Left ventricle myocardium inferior (tissue), 1 donor: Measurements from ENCODE around the gene SCN1B. TPM values are rescaled to one million over a fixed set of nuclear protein-coding genes. Genes with fewer than 3 reads are reported as not detected.

ENCODE experiments used
- DNase-seq: peaks from one replicate; pipeline ENCODE4 v3.0.0-alpha.2; 2020
- H3K27ac ChIP-seq: fragments of 200-600 bp; replicated peaks from 2 replicates; pipeline ENCODE4 v1.8.0; 2021
- H3K27me3 ChIP-seq: fragments of 200-600 bp; 2 replicates; pipeline ENCODE4 v1.8.0; 2021; ENCODE audit warnings: low read depth
- H3K36me3 ChIP-seq: fragments of 200-600 bp; 2 replicates; pipeline ENCODE4 v1.8.0; 2021
- H3K4me1 ChIP-seq: fragments of 200-600 bp; 2 replicates; pipeline ENCODE4 v1.8.0; 2021
- H3K4me3 ChIP-seq: fragments of 200-600 bp; 2 replicates; pipeline ENCODE4 v1.8.0; 2021; ENCODE audit warnings: mild to moderate bottlenecking, moderate library complexity
- H3K9me3 ChIP-seq: fragments of 200-600 bp; replicated peaks from 2 replicates; pipeline ENCODE4 v1.8.0; 2021
- intact Hi-C: fragments of 100-400 bp; cut with micrococcal nuclease; formaldehyde crosslinking; loops from one replicate; pipeline ENCODE4 v1.11.0; 2022
- total RNA-seq: library from RNA; stranded (reverse); fragmentation: NEBNext Ultra II Directional; extraction: Animal tissue kit (Norgen Biotek cat#: 25700); gene quantifications from one replicate; pipeline ENCODE4 v1.2.1, GENCODE V29; 2021
- TF ChIP-seq, protein P1 (sequence below): fragments of 200-600 bp; IDR thresholded peaks from 2 replicates; pipeline ENCODE4 v1.8.0; 2021; ENCODE audit warnings: antibody characterized with exemption, mild to moderate bottlenecking, borderline replicate concordance
- donor health status: DM: no; HTN: yes; CAD: no; lungs with severe emphysema.

SCN1B gene
- total RNA-seq, 1 donor from 2014 or later = 52.8 TPM

DNA sequence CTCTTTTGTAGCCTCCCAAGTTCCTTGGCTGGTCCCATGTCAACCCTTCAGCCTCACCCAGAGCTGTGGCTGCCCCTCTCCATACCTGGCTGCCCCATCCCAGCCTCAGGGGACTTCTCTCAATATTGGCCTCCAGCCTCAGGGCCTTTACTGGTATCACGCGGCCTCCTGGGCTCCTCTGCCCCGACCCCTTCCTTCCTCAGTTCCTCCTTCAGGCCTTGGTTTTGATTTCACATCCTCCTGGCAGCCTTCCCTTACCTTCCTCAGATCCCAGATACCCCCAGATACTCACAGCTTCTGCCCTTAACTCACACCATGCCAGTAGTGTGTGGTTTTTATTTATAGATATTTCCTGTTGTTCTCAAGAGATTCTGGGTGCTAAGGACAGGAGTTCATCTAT, 12.8 kb upstream of the SCN1B start:
- Histone ChIP-seq H3K36me3 (peaks cover 86% of the 10 kb centered on the region), H3K27ac (no peak overlapping the region), H3K9me3 (no peaks in the 10 kb centered on the region), H3K4me1 (peaks cover 18% of the 10 kb centered on the region), H3K4me3 (no peak overlapping the region), H3K27me3 (no peaks in the 10 kb centered on the region)
- intact Hi-C loops = no loop called here
- TF ChIP-seq, protein P1, sequence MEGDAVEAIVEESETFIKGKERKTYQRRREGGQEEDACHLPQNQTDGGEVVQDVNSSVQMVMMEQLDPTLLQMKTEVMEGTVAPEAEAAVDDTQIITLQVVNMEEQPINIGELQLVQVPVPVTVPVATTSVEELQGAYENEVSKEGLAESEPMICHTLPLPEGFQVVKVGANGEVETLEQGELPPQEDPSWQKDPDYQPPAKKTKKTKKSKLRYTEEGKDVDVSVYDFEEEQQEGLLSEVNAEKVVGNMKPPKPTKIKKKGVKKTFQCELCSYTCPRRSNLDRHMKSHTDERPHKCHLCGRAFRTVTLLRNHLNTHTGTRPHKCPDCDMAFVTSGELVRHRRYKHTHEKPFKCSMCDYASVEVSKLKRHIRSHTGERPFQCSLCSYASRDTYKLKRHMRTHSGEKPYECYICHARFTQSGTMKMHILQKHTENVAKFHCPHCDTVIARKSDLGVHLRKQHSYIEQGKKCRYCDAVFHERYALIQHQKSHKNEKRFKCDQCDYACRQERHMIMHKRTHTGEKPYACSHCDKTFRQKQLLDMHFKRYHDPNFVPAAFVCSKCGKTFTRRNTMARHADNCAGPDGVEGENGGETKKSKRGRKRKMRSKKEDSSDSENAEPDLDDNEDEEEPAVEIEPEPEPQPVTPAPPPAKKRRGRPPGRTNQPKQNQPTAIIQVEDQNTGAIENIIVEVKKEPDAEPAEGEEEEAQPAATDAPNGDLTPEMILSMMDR = no peak
- DNase-seq = no peak

DNA sequence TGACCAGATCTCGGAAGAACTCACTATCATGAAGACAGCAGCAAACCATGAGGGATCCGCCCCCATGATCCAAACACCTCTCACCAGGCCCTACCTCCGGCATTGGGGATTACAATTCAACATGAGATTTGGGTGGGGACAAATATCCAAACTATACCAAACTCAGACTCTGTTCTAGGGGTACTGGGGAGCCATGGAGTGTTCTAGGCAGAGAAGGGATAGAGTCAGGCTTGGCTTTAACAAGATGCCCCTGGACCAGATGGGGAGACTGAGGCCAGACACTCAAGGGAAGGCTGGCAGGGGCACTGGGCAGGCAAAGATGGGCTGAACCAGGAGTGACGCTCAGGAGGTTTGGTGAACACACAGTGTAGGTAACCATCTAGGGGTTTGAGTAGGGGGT, 11.9 kb upstream of the SCN1B start:
- H3K36me3 ChIP-seq = peaks cover 95% of the 10 kb centered on the region
- no peaks in the 10 kb centered on the region for H3K9me3 ChIP-seq
- no peak for DNase-seq
- intact Hi-C loops = no loop called here
- TF ChIP-seq, protein P1 = no peak
- peaks cover 9% of the 10 kb centered on the region for H3K4me1 ChIP-seq
- H3K4me3 ChIP-seq = no peak overlapping the region
- no peaks in the 10 kb centered on the region for H3K27me3 ChIP-seq
- no peak overlapping the region for H3K27ac ChIP-seq

DNA sequence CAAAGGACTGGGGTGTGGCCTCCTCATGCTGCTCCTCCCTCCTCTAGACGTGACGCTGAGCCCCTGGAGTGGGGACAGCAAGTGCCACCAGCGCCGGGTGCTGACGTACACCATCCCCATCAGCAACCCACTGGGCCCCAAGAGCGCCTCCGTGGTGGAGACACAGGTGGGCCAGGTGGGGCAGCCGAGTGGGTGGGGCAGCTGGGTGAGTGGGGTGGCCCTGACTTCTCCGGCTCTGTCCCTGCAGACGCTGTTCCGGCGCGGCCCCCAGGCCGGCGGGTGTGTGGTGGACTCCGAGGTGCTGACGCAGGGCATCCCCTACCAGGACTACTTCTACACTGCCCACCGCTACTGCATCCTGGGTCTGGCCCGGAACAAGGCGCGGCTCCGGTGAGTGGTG, 11.1 kb upstream of the SCN1B start:
- H3K4me3 ChIP-seq = no peak overlapping the region
- peaks cover 7% of the 10 kb centered on the region for H3K4me1 ChIP-seq
- H3K36me3 ChIP-seq = peaks cover 96% of the 10 kb centered on the region
- TF ChIP-seq, protein P1 = no peak
- intact Hi-C loops = no loop called here
- no peak overlapping the region for H3K27ac ChIP-seq
- H3K27me3 ChIP-seq = no peaks in the 10 kb centered on the region
- H3K9me3 ChIP-seq = no peaks in the 10 kb centered on the region
- DNase-seq = no peak

DNA sequence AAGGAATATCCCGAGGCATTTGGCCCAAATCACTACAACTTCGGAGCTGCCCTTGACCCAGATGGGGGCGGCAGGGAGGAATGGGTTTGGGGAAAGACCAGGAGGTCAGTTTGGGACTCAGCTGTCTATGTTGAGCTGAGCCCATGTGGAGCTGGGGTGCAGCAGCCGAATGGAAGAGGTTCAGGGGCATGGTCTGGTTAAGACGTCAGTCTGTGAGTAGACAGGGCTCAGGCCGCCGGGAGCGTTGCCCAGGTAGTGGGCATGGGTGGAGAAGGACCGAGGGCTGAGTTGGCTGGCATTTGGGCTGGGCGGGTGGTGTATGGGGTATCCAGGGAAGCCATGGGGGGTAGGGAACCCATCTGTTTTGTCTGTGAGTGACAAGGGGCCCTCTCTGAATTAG, 9.3 kb upstream of the SCN1B start:
- intact Hi-C loops = no loop called here
- H3K36me3 ChIP-seq = peaks cover 92% of the 10 kb centered on the region
- no peak overlapping the region for H3K4me3 ChIP-seq
- no peak for DNase-seq
- no peaks in the 10 kb centered on the region for H3K9me3 ChIP-seq
- peaks cover under 1% of the 10 kb centered on the region for H3K4me1 ChIP-seq
- no peaks in the 10 kb centered on the region for H3K27me3 ChIP-seq
- TF ChIP-seq, protein P1 = no peak
- no peak overlapping the region for H3K27ac ChIP-seq

- no peak overlapping the region for H3K27ac ChIP-seq
- no peak overlapping the region for H3K4me3 ChIP-seq
- no peaks in the 10 kb centered on the region for H3K27me3 ChIP-seq
- H3K36me3 ChIP-seq = peaks cover 94% of the 10 kb centered on the region
- no peaks in the 10 kb centered on the region for H3K9me3 ChIP-seq
- intact Hi-C loops = no loop called here
- no peaks in the 10 kb centered on the region for H3K4me1 ChIP-seq
- DNase-seq = no peak
- TF ChIP-seq, protein P1 = no peak
Measured at GRCh38 chr19:35021596-35021995, 8.7 kb upstream of the SCN1B start.

DNA sequence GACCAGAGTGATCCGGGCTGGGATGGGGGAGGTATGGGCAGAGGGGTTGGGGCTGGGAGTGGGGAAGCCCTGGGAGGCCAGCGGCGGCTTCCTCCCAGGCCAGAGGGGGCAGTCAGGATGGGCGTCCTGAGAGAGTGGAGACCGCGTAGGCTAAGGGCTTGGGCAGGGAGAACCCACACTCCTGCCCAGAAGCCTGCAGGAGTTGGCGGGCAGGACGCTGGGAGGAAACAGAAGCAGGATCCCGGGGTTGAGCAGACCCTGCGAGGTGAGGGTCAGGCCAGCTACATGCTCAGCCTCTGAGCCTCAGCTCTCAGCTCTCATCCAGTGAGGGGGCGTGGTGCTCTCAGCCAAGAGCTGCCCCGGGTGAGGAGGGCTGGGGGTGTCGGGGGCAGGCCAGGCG, 7.8 kb upstream of the SCN1B start:
- no peaks in the 10 kb centered on the region for H3K4me1 ChIP-seq
- no peaks in the 10 kb centered on the region for H3K27me3 ChIP-seq
- intact Hi-C loops = no loop called here
- no peak for DNase-seq
- peak overlapping the region; percentile 8 for H3K27ac ChIP-seq
- TF ChIP-seq, protein P1 = no peak
- no peaks in the 10 kb centered on the region for H3K9me3 ChIP-seq
- no peak overlapping the region for H3K4me3 ChIP-seq
- H3K36me3 ChIP-seq = peaks cover 95% of the 10 kb centered on the region
